Fibroblast of skin of abdomen (primary cell): Measurements from ENCODE around the gene CCDC83.
A peak's percentile ranks its signal among the peaks of the same experiment; 100 is the strongest.
"Not testable (repeated sequence)": the region's sequence is repeated elsewhere in the genome, so short reads cannot be mapped to it uniquely, and the experiment has no call there.

Experiments
- DNase-seq: peaks from one replicate; pipeline ENCODE4 v3.0.0-alpha.2; 2013

Gene CCDC83

GRCh38 chr11:85835729-85836128 is 19.5 kb upstream of the CCDC83 start:
- no peak for DNase-seq

GRCh38 chr11:85840932-85841331 is 14.3 kb upstream of the CCDC83 start:
- not testable (repeated sequence) for DNase-seq

DNA sequence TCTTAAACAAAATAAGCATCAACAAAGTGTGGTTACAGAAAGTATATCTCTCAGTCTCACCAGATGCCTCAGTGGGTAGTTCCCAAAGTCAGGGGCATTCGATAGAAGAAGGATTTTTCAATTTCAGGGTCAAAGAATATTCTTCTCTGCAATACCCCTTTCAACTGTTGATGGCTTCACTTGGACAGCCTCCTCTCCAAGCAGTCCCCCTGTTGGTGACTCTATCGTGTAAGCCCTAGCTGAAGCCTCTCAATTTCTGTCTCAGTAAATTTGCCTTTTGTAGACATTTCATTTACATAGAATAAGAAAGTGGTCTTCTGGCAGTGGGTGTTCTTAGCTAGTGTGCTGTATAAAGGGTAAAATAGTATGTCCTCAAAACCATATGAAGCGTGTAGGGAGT is 11.3 kb upstream of the CCDC83 start:
- DNase-seq = no peak

DNA sequence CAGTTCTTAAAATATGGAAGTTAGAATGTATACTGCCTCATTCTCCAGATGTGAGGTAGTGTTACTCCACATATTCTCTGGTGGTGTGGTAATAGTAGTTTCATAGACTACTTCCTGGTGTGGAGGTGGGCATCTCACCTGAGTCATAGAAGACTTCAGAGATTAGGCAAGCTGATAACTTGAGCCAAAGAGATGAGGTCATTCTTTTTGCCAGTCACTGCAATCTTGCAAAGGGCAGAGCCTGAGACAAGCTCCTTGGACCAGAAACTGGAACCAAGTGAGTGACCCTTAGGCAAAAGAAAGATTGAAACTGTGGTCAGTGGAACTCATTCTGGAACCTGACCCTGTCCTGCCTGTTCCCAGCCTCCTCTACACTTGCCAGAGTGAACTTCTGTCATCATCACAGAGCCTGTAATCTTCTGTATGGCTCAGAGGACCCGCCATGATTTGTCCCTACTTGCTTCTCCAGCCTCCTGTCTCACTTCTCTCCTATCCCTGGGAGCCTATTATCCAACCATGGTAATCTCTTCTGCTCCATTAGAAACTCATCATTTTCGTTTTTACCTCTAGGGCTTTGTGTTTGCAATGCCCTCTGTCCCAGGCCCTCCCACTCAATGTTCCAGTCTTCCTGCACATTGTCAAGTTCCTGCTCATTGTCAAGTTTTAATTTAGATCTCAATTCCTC is 10.6 kb upstream of the CCDC83 start:
- DNase-seq = no peak

GRCh38 chr11:85845124-85845631 is 10.0 kb upstream of the CCDC83 start:
- DNase-seq = peak; percentile 33

GRCh38 chr11:85847436-85847835 is 7.7 kb upstream of the CCDC83 start:
- DNase-seq = no peak

DNA sequence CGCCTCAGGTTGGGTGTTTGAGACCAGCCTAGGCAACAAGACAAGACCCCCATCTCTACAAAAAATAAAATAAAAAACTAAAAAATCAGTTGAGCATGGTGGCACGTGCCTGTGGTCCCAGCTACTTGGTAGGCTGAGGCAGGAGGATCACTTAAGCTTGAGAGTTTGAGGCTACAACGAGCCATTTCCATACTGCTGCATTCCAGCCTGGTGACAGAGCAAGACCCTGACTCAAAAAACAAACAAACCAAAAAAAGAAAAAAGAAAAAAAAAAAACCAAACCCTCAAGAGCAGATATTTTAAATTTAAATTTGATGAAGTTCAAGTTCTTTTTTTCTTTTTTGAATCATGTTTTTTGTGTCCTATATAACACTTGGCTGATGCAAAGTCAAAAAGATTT is 7.2 kb upstream of the CCDC83 start:
- DNase-seq = no peak

- no peak for DNase-seq
Measured at GRCh38 chr11:85848556-85848955, 6.6 kb upstream of the CCDC83 start.

DNA sequence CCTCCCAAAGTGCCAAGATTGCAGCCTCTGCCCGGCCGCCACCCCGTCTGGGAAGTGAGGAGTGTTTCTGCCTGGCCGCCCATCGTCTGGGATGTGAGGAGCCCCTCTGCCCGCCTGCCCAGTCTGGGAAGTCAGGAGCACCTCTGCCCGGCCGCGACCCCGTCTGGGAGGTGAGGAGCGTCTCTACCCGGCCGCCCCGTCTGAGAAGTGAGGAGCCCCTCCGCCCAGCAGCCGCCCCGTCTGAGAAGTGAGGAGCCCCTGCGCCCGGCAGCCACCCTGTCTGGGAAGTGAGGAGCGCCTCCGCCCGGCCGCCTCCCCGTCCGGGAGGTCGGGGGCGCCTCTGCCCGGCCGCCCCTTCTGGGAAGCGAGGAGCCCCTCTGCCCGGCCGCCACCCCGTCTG is 2.4 kb upstream of the CCDC83 start:
- not testable (repeated sequence) for DNase-seq

DNA sequence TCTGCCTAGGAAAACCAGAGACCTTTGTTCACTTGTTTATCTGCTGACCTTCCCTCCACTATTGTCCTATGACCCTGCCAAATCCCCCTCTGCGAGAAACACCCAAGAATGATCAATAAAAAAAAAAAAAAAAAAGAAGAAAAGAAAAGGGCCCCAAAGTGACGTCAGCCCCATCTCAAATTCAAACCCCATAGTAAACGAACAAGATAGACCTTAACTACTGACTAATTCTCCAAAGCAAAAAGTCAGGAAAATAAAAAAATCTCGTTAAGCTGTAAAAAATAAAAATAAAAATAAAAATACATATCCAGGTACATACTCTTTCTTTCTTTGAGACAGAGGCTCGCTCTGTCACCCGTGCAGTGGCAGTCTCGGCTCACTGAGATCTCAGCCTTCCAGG is 1.6 kb upstream of the CCDC83 start:
- DNase-seq = not testable (repeated sequence)

DNA sequence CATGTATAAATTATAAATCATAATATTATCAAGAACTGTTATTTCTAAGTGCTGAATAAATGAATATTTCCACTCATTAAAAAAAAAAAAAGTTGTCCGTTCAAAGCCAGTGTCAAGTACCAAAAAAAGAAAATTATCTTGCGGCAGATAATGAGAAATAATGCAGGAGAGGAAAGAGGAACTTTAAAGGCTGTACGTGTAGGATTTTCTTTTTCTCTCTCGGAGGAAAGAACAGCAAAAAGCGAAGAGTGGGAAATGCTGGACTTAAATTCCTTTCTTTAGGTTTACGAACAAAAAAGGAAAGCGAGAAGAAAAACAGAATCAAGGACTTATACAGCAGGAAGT is 999 bp upstream of the CCDC83 start:
- no peak for DNase-seq

DNA sequence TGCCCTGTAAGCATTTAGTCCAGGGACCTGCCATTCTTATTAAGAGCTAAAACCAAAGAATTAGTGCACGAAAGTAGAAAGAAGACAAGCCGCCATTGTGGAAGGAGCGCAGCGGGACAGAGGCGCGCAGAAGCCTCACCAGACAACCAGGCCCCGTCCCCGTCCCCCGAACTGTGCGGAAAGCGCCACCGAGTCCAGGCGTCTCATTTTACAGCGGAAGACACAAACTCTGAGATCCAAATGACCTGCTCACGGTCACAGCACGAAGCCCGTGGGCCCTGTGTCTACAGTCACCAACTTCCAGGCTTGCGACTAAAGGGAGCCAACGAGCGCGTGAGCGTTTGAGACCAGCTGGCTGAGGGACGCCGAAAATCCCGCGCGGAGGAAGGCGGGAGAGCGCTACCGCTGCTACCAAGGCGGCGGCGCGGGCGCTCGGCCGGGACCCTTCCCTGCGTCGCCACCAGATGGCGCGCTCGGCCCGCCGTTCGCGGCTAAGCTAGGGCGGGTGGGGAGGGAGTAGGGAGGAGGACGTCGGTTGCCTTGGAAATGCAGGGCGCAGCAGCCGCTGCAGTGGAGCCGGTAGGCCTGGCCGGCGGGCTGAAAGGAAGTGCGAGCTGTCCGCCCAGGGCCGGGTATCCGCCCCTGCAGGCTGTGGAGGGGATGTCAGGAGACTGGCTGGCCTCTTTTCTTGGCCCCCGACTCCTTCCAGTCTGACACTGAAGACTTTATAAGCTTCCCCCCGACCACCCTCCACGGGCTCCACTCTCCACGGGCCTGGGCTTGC is 434 bp upstream of the CCDC83 start:
- peak; percentile 94 for DNase-seq

DNA sequence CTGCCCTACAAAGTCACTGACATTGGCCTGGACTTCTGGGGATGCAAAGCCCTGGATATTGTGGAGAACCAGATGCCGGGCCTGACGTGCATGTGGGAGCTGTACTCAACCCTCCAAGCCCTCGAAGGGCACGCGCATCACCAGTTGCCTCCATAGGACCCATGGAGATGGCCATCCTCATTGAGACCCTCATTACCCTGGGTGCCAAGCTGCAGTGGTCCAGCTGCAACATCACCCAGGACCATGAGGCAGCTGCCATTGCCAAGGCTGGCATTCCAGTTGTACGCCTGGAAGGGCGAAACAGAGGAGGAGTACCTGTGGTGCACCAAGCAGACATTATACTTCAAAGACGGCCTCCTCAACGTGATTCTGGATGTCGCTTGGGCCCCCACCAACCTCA is 1.9 kb downstream of the CCDC83 start:
- no peak for DNase-seq

- not testable (repeated sequence) for DNase-seq
Measured at GRCh38 chr11:85859541-85859940, 4.4 kb downstream of the CCDC83 start.

- no peak for DNase-seq
Measured at GRCh38 chr11:85863855-85864254, 8.7 kb downstream of the CCDC83 start.

GRCh38 chr11:85866137-85866827 is 11.1 kb downstream of the CCDC83 start:
- DNase-seq = no peak

- peak; percentile 45 for DNase-seq
Measured at GRCh38 chr11:85867751-85868150, 12.6 kb downstream of the CCDC83 start.

DNA sequence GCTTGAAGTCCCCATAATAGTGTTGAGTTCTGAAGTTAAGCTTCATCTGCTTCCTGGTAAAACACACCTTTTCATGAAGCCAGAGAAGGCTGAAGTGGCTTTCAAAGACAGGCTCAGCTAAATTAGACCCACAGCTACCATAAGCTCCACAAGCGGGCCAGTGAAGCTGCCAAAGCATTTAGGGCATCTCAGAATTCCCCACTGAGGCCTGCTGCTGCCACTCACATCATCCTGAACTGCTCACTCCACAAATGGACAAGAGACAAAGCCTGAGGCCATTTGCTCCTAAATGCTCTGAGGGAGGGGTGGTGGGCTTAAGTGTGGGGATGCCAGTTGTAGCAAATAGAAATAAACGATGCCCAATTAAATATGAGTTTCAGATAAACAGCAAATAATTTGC is 14.6 kb downstream of the CCDC83 start:
- no peak for DNase-seq

- peak; percentile 33 for DNase-seq
Measured at GRCh38 chr11:85874265-85874664, 19.1 kb downstream of the CCDC83 start.

DNA sequence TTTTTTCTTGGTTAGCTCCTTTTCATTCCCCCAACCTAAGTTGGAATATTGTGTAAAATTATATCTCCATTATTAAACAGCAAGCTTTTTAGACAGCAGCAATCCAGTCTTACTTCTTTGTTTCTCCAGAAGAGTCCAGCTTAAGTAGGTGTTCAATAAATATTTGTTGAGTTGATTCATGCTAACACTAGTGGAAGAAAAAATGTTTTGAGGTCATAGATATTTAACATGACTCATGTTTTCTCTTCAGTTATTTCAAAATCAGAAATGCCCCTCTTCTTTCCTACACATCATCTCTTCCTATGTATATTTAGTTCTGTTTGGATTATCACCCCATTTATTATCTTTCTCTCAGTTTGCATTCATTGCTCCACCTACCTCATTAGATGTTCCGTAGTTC is 20.3 kb downstream of the CCDC83 start:
- peak; percentile 71 for DNase-seq

GRCh38 chr11:85884581-85885021 is 29.4 kb downstream of the CCDC83 start:
- peak; percentile 4 for DNase-seq

DNA sequence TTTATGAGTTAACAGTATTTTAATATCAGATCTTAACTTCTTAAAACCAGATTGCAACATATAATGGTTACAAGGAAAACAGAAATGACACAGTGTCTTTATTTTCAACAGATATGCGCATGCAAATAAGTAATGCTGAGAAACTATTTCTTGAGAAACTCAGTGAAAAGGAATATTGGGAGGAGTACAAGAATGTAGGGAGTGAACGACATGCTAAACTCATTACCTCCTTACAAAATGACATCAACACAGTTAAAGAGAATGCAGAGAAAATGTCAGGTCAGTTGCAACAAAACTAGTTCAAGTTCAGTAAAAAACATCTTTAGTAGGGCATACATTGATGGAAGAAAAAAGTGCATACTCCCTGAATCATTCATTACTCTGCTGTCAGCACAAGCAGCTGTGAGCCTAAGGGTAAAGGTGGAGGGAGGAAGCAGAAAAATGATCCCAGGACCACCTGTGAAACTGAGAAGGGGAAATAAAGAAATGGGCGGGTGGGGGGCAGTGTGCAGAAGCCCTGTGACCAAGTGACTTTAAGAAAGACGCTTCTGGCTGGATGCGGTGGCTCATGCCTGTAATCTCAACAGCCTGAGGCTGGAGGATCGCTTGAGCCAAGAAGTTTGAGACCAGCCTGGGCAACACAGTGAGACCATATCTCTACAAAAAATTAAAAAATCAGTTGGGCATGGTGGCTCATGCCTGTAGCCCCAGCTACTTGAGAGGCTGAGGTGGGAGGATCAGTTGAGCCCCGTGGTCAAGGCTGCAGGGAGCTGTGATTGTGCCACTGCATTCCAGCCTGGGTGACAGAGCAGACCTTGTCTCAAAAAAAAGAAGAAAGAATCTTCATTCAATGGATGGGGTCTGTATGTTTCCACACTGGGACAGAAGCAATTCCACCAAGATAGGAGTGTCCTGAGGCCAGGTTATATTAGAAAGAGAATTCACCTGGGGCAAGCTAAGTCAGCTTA is 31.2 kb downstream of the CCDC83 start:
- peak; percentile 69 for DNase-seq
